ENCODE measurements around the gene MRPS33.
"Not testable (repeated sequence)": the region's sequence is repeated elsewhere in the genome, so short reads cannot be mapped to it uniquely, and the experiment has no call there.

Gene MRPS33

GRCh38 chr7:141012044-141012685, 2.6 kb downstream of the MRPS33 start:
- DNase-seq (ENCODE audit: low spot score) = peak; percentile 80

- DNase-seq (ENCODE audit: low spot score) = no peak
Measured at GRCh38 chr7:141011443-141011842, 3.3 kb downstream of the MRPS33 start.

- no peak for DNase-seq (ENCODE audit: low spot score)
Measured at GRCh38 chr7:141003172-141004065, 11.3 kb downstream of the MRPS33 start.

DNA sequence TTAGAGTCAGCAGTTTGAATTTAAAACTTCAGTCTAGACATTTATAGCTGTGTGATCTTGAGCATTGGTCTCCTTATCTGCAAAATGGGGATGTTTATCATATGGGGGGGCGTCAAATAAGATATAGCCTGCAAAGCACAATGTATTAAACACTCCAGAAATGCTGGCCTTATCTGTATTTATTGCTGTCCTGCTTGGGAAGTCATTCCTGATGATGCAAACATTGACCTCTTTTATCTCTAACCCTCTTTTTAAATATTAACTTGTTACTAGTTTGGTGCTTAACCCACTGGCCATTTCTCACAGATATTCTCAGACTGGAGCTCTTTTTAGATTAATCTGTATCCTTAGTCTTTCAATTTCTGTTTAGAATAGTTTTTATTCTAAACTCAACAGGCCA, 13.2 kb downstream of the MRPS33 start:
- no peak for DNase-seq (ENCODE audit: low spot score)

DNA sequence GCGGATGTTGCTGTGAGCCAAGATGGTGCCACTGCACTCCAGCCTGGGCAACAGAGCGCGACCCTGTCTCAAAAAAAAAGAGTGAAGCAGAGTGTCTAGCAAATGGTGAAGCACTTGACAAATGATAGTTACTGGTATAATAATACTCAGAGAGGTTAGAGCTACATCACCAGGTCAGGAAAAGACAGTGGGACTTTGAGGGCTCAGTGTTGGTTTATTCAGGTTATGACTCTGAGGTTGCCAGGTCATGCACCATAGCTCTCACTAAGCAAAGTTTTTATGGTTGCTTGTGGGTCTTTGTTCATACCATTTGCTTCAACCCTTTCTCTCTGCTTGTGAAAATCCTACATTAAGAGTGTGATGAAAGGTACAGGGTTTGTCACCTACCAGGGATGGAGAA, 13.6 kb downstream of the MRPS33 start:
- no peak for DNase-seq (ENCODE audit: low spot score)

DNA sequence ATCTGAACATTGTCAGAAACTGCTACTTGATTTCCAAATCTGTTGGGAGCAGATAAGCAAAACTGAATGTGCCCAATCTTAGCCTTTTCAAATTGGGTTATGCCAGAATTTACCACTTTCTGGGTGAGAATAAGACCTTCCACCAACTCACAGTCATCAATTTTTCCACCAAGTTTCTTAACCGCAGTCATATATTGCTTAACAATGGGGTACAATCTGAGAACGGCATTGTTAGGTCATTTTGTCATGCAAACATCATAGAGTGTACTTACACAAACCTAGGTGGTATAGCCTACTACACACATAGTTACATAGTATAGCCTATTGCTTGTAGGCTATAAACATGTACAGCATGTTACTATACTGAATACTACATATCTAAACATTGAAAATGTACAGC, 16.0 kb downstream of the MRPS33 start:
- DNase-seq (ENCODE audit: low spot score) = no peak

DNA sequence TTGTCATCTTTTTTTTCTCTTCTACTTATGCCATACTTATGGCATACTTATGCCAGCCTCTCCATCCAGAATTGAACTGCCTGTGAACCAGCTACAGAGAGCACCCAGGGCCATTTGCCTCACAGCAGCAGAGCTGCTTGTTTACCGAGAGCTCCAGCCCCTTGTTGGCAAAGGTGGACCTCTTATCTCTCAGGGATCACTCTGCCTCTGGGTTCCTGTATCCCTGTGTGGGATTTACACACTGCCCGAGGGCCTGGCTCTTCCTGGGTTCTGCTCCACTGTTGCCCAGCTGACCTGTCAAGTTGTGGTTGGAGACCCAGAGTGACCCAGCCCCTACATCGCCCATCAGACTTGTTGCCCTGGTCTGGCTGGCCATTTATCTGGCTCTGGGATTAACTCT, 22.3 kb downstream of the MRPS33 start:
- no peak for DNase-seq (ENCODE audit: low spot score)

- no peak for DNase-seq (ENCODE audit: low spot score)
Measured at GRCh38 chr7:140990193-140990962, 24.4 kb downstream of the MRPS33 start.

DNA sequence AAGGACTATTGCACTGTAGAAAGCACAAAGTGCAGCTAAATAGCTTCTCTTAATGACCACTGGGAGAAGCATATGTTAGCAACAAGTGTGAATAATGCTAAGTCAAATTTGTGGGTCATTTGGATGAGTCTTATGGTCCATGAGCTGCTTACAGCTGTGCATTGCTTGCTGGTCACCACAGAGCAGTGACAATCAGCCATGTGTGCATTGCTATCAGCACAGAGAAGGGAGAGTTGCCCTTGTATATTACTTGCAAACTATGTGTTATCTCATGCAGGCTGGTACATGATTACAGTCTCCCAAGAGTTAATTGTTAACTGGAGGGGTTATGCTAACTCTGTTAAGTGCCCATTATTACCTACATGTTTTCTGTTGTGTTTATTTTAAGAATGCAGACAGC, 25.7 kb downstream of the MRPS33 start:
- no peak for DNase-seq (ENCODE audit: low spot score)

DNA sequence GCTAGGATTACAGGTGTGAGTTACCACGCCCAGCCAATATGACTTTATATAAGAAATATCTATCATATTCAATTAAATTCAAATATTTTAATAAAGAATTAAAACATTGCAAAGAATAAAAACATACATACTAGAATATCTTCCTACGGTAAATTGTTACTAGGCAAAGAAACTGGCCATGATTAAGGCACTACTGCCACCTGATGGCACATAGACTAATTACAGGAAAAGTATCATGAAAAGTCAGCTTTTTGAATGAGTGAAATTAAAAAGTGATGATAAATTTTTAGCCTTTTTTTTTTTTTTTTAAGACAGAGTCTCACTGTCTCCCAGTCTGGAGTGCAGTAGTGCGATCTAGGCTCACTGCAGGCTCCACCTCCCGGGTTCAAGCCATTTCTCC, 30.9 kb downstream of the MRPS33 start:
- no peak for DNase-seq (ENCODE audit: low spot score)

- DNase-seq (ENCODE audit: low spot score) = peak; percentile 8
Measured at GRCh38 chr7:140982508-140982907, 32.2 kb downstream of the MRPS33 start.

DNA sequence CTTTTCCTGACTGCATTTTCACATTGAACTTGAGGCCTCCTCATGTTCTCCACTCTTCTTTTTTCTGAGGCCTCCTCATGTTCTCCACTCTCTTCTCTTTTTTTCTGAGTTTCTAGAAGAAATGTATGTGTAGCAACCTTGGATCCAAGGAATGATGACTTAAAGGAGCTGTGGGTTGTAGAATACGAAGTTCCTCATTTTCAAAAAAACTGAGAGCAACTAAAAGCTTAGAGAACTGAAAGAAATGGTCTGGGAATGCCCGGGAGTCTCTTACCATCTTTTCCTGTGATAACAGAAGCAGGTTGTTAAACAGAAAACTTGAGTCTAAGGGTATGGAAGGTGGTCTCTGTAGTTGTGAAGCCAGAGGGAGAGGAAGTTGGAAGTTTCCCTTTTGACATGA, 32.8 kb downstream of the MRPS33 start:
- no peak for DNase-seq (ENCODE audit: low spot score)

DNA sequence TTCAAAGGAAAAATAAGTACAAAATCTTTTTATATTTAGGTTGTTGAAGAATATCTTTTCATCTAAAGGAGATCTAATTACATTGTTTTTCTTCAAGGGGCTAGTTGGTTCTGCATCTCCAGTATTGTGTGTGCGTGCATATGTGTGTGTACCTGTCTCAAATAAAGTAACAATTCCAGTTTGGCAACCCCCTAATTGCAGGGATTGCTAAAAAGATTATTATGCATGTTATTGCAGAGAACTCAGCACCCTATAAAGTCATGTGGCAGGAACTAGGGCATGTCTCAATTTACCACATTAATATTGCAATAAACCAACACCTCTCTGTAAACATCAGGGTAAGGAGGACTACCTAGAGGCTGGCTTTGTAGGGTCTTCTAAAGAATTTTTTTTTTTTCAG, 37.0 kb downstream of the MRPS33 start:
- DNase-seq (ENCODE audit: low spot score) = no peak

DNA sequence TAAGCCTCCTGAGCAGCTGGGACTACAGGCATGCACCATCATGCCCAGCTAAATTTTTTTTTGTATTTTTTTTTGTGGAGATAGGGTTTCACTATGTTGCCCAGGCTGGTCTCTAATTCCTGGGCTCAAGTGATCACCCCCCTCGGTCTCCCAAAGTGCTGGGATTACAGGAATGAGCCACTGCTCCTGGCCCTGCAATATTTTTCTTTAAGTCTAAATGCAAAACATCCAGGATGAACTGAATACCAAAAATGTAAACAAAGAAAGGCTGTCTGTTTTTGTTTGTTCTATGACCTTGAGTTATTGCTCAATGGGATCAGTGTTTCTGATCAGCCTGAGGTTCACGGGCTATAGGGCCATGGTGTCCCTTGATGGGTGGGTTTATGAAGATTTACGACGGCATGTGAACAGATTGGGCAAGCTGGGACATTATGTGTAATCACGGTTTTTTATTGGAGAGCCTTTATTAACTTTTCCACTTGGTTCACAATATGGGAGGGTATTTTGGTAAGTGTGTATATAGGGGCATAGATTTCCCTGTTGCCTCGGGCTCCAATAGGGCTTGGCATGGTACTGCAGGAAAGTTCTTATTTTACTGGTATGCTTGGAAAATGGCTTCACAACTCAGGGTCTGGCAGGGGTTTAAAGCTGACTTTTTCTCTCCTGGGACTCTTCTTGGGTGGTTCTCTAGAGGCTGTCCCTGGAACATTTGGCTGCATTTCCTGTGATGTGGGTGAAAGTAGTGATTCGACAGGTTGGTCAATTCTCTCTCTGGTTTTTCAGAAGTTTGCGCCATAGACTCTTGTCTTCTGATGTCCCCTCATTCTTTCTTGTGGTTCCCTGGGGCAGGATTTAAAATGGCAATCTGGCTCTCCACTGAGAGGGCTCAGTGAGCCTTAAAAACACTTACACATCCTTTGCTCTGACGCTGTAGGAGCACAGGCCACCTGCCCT, 41.6 kb downstream of the MRPS33 start:
- no peak for DNase-seq (ENCODE audit: low spot score)

GRCh38 chr7:140972344-140972743, 42.4 kb downstream of the MRPS33 start:
- DNase-seq (ENCODE audit: low spot score) = no peak

GRCh38 chr7:140967438-140967837, 47.3 kb downstream of the MRPS33 start:
- no peak for DNase-seq (ENCODE audit: low spot score)

DNA sequence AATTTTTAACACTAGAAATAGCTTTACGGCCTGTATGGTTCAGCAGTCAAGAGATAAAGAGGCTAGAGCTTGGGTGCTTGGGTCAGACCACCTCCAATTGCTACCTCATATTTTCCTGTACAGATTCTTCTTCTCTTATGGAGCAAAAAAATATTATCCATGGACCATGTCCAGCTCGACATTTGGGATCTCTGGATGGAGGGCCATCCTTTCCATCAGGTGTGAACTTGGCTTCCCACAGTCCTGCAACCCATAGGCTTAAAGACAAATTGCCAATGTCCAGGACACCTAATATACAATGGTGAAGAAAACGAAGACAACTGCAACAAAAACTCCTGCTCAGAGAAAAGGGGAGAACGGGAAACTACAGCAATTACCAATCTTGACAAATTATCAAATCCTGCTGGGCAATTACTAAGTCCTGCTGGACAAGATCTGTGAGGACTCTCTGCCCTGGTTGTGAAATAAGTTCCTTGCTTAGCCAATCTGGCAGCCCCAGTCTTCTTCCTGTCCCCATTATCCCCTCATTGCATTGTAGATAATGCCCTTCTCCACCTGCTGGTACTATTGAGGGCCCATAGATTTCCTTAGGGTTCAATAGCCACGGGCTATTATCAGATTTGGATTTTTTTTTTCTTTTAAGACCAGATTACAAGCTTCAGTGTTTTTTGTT, 48.1 kb downstream of the MRPS33 start:
- DNase-seq (ENCODE audit: low spot score) = no peak

GRCh38 chr7:140961117-140961516, 53.6 kb downstream of the MRPS33 start:
- no peak for DNase-seq (ENCODE audit: low spot score)

DNA sequence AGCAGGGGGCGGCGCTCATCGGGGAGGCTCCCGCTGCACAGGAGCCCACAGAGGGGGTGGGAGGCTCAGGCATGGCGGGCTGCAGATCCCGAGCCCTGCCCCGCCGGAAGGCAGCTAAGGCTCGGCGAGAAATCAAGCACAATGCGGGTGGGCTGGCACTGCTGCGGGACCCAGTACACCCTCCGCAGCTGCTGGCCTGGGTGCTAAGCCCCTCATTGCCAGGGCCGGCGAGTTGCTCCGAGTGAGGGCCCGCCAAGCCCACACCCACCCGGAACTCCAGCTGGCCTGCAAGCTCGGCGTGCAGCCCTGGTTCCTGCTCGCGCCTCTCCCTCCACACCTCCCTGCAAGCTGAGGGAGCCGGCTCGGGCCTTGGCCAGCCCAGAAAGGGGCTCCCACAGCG, 57.8 kb downstream of the MRPS33 start:
- DNase-seq (ENCODE audit: low spot score) = not testable (repeated sequence)

All from Ammon's horn (tissue), 1 donor.